Fibroblast of lung (primary cell): ENCODE results near the gene KIF21B. TPM values are rescaled to one million over a fixed set of nuclear protein-coding genes. Genes with fewer than 3 reads are reported as not detected.
A peak's percentile ranks its signal among the peaks of the same experiment; 100 is the strongest.

Experiments
- DNase-seq, 2 donors: peaks; one replicate each; pipeline versions ENCODE4 v3.0.0 to v3.0.0-alpha.2; 2010; ENCODE audit warnings: low read depth in 2 of 2
- H2AFZ ChIP-seq: 2 replicates; pipeline ENCODE4 v1.5.1; 2012; ENCODE audit warnings: low read length, control low read depth, inconsistent platforms
- H3K27ac ChIP-seq: 2 replicates; pipeline ENCODE4 v1.5.1; 2011; ENCODE audit warnings: low read length, control low read depth; ENCODE audit not compliant: insufficient read depth
- H3K27me3 ChIP-seq: 2 replicates; pipeline ENCODE4 v1.5.1; 2011; ENCODE audit warnings: mild to moderate bottlenecking, low read length; ENCODE audit not compliant: control insufficient read depth, insufficient read depth
- H3K36me3 ChIP-seq: 2 replicates; pipeline ENCODE4 v1.5.1; 2011; ENCODE audit warnings: low read length; ENCODE audit not compliant: control insufficient read depth, insufficient read depth
- H3K4me1 ChIP-seq: 2 replicates; pipeline ENCODE4 v1.5.1; 2011; ENCODE audit warnings: low read length; ENCODE audit not compliant: control insufficient read depth, insufficient read depth; ENCODE audit errors: extremely low read depth
- H3K4me2 ChIP-seq: 2 replicates; pipeline ENCODE4 v1.5.1; 2011; ENCODE audit warnings: low read length, control low read depth; ENCODE audit not compliant: insufficient read depth; ENCODE audit errors: extremely low read depth
- H3K4me3 ChIP-seq, 4 experiments: fragments of 200-600 bp in 1 of 4; sonication (generic) in 1 of 4; replicated peaks in 1 of 4; 2 replicates each; pipeline ENCODE4 v1.5.1; 2011 to 2016; ENCODE audit warnings: low read length in 4 of 4, low read depth in 3 of 4, mild to moderate bottlenecking in 3 of 4, control low read depth in 2 of 4, inconsistent platforms in 1 of 4, mixed read lengths in 1 of 4; ENCODE audit not compliant: insufficient read depth in 1 of 4; ENCODE audit errors: control extremely low read depth in 1 of 4
- H3K79me2 ChIP-seq: 2 replicates; pipeline ENCODE4 v1.5.1; 2012; ENCODE audit warnings: mild to moderate bottlenecking, low read length, inconsistent platforms; ENCODE audit not compliant: control insufficient read depth, insufficient read depth
- H3K9ac ChIP-seq: 2 replicates; pipeline ENCODE4 v1.5.1; 2011; ENCODE audit warnings: mild to moderate bottlenecking, low read length, control low read depth; ENCODE audit not compliant: insufficient read depth
- H3K9me3 ChIP-seq: 2 replicates; pipeline ENCODE4 v1.5.1; 2012; ENCODE audit warnings: low read depth, low read length; ENCODE audit not compliant: control insufficient read depth, insufficient read depth
- H4K20me1 ChIP-seq: 2 replicates; pipeline ENCODE4 v1.5.1; 2011; ENCODE audit warnings: low read length; ENCODE audit not compliant: control insufficient read depth, insufficient read depth; ENCODE audit errors: extremely low read depth
- EZH2 ChIP-seq: IDR thresholded peaks from 2 replicates; pipeline ENCODE4 v1.5.1; 2012; ENCODE audit warnings: low read length, control low read depth, mild to moderate bottlenecking; ENCODE audit errors: missing control alignments
- polyA minus RNA-seq: library from RNA; depleted of rRNA, polyadenylated mRNA; stranded (reverse); fragments of >200 nt; gene quantifications from 2 replicates; pipeline ENCODE4 v1.2.3, GENCODE V29; 2011; ENCODE audit warnings: low replicate concordance
- polyA plus RNA-seq, 2 donors: library from polyadenylated mRNA; depleted of rRNA in 1 of 2; stranded (reverse) in 1 of 2; unstranded in 1 of 2; fragments of >200 nt; gene quantifications; 2 replicates each; pipeline ENCODE4 v1.2.1, GENCODE V29; 2011 to 2012; ENCODE audit warnings: missing spikeins in 1 of 2
- total RNA-seq: library from RNA; depleted of rRNA; stranded (reverse); fragments of >200 nt; gene quantifications from 2 replicates; pipeline ENCODE4 v1.2.1, GENCODE V29; 2014
- TF ChIP-seq, protein P1 (sequence below), 2 donors: IDR thresholded peaks in 1 of 2; conservative IDR thresholded peaks in 1 of 2; 1 replicate in 1 of 2; 2 replicates in 1 of 2; pipeline ENCODE4 v1.5.1; 2011 to 2012; ENCODE audit warnings: low read length in 2 of 2, control low read depth in 1 of 2, inconsistent platforms in 1 of 2, low read depth in 1 of 2, mild to moderate bottlenecking in 1 of 2

The KIF21B gene, protein sequence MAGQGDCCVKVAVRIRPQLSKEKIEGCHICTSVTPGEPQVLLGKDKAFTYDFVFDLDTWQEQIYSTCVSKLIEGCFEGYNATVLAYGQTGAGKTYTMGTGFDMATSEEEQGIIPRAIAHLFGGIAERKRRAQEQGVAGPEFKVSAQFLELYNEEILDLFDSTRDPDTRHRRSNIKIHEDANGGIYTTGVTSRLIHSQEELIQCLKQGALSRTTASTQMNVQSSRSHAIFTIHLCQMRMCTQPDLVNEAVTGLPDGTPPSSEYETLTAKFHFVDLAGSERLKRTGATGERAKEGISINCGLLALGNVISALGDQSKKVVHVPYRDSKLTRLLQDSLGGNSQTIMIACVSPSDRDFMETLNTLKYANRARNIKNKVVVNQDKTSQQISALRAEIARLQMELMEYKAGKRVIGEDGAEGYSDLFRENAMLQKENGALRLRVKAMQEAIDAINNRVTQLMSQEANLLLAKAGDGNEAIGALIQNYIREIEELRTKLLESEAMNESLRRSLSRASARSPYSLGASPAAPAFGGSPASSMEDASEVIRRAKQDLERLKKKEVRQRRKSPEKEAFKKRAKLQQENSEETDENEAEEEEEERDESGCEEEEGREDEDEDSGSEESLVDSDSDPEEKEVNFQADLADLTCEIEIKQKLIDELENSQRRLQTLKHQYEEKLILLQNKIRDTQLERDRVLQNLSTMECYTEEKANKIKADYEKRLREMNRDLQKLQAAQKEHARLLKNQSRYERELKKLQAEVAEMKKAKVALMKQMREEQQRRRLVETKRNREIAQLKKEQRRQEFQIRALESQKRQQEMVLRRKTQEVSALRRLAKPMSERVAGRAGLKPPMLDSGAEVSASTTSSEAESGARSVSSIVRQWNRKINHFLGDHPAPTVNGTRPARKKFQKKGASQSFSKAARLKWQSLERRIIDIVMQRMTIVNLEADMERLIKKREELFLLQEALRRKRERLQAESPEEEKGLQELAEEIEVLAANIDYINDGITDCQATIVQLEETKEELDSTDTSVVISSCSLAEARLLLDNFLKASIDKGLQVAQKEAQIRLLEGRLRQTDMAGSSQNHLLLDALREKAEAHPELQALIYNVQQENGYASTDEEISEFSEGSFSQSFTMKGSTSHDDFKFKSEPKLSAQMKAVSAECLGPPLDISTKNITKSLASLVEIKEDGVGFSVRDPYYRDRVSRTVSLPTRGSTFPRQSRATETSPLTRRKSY (N-terminal part only)
- total RNA-seq (under 0.01 and 0.26 TPM in 2 replicates), polyA plus RNA-seq (0.03 and 0.08 TPM in 2 replicates), polyA minus RNA-seq (0.08 and 0.11 TPM in 2 replicates)
- polyA plus RNA-seq (2012) = 0.03 and 0.05 TPM in 2 replicates

DNA sequence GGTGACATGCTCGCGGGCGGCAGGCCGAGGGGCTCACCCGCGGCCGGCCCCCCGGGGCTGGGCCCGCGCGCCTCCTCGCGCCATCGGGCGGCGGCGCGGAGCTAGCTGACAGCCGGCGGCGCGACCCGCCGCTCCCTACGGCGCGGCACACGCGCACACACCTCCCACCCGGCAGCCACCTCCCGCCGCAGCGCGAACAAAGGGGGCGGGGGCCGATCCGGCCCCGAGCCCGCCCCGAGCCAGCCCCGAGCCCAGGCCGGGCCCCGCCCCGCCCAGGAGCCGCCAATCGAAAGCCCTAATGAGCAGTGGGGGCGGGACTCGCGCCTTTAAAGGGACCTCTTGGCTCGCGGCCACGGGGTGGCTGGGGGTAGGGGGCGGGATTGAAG lies at the start of gene KIF21B:
TSS of gene KIF21B (minus strand) at position 198 of the 386 bp plus-strand sequence. CDS start 331 bp downstream, outside the sequence.
- H2AFZ ChIP-seq = no peak within 1 kb of the TSS
- DNase-seq = peak; percentile 18 to 50

DNA sequence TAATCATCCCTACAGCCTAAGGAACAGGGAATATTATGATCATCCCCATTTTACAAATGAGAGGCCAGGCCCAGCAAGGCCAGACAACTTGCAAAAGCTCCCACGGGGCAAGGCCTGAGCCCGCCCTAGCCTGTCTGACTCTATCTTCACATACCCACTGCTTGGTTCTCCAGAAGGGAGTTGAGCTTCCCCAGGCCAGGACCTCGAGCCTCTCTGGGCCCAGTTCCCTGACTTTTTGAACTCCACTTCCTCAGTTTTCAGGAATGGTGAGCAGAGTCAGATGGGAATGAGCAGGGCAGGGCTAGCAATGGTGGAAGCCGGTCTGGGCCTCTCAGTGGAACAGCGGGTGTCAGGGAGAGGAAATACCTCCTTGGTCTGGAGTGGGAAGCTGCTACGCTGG lies 49.4 kb upstream of the KIF21B start:
- Histone ChIP-seq H2AFZ (no peak overlapping the region), H3K9me3 (no peaks in the 10 kb centered on the region), H3K9ac (no peak overlapping the region), H3K27me3 (peaks cover 15% of the 10 kb centered on the region), H3K27ac (no peak overlapping the region), H4K20me1 (no peaks in the 10 kb centered on the region), H3K36me3 (no peaks in the 10 kb centered on the region), H3K4me2 (no peak overlapping the region), H3K4me1 (no peaks in the 10 kb centered on the region), H3K79me2 (no peaks in the 10 kb centered on the region), H3K4me3 (no peak overlapping the region)
- TF ChIP-seq, protein P1, sequence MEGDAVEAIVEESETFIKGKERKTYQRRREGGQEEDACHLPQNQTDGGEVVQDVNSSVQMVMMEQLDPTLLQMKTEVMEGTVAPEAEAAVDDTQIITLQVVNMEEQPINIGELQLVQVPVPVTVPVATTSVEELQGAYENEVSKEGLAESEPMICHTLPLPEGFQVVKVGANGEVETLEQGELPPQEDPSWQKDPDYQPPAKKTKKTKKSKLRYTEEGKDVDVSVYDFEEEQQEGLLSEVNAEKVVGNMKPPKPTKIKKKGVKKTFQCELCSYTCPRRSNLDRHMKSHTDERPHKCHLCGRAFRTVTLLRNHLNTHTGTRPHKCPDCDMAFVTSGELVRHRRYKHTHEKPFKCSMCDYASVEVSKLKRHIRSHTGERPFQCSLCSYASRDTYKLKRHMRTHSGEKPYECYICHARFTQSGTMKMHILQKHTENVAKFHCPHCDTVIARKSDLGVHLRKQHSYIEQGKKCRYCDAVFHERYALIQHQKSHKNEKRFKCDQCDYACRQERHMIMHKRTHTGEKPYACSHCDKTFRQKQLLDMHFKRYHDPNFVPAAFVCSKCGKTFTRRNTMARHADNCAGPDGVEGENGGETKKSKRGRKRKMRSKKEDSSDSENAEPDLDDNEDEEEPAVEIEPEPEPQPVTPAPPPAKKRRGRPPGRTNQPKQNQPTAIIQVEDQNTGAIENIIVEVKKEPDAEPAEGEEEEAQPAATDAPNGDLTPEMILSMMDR (conservative IDR thresholded peaks at IDR 0.05 in 1 of 2, IDR thresholded peaks at IDR 0.05 in 1 of 2; ENCODE audit: low read depth in 1 of 2, low read length in 2 of 2) = no peak
- no peak for TF ChIP-seq EZH2
- DNase-seq = no peak

More for the DNA sequence above, at the start of gene KIF21B:
- Histone ChIP-seq H3K9me3 (no peaks in the 10 kb centered on the region), H3K27me3 (peaks cover 7% of the 10 kb centered on the region), H3K36me3 (no peaks in the 10 kb centered on the region), H3K27ac (no peak within 1 kb of the TSS), H3K79me2 (no peaks in the 10 kb centered on the region), H4K20me1 (no peaks in the 10 kb centered on the region), H3K9ac (no peak within 1 kb of the TSS), H3K4me3 (peak within 1 kb of the TSS in 2 of 4 experiments; percentile 1 to 22), H3K4me1 (no peaks in the 10 kb centered on the region), H3K4me2 (peak within 1 kb of the TSS; percentile 35)
- no peak for TF ChIP-seq EZH2
- TF ChIP-seq, protein P1 (conservative IDR thresholded peaks at IDR 0.05 in 1 of 2, IDR thresholded peaks at IDR 0.05 in 1 of 2; ENCODE audit: low read depth in 1 of 2, low read length in 2 of 2) = no peak
